HG03097 (cell line): ENCODE measurements around the gene CDC27.
A peak's percentile ranks its signal among the peaks of the same experiment; 100 is the strongest.
"Not testable (repeated sequence)": the region's sequence is repeated elsewhere in the genome, so short reads cannot be mapped to it uniquely, and the experiment has no call there.

Experiments
- ATAC-seq: cut with Tn5 transposase; IDR thresholded peaks from one replicate; pipeline ENCODE4 v1.9.1; 2021; ENCODE audit not compliant: unreplicated experiment, low FRiP score

The CDC27 gene

GRCh38 chr17:47162013-47162622 lies 27.0 kb downstream of the CDC27 start:
- no peak for ATAC-seq

- ATAC-seq: no peak
Observed at GRCh38 chr17:47159315-47159714, 29.8 kb downstream of the CDC27 start.

GRCh38 chr17:47145351-47145750 lies 43.7 kb downstream of the CDC27 start:
- no peak for ATAC-seq

- ATAC-seq: no peak
Observed at GRCh38 chr17:47135235-47135634, 53.9 kb downstream of the CDC27 start.

- ATAC-seq: not testable (repeated sequence)
Observed at GRCh38 chr17:47134354-47134753, 54.7 kb downstream of the CDC27 start.

GRCh38 chr17:47131761-47132160 lies 57.3 kb downstream of the CDC27 start:
- ATAC-seq: no peak

GRCh38 chr17:47126835-47127234 lies 62.3 kb downstream of the CDC27 start:
- not testable (repeated sequence) for ATAC-seq

- ATAC-seq: not testable (repeated sequence)
Observed at GRCh38 chr17:47123262-47123661, 65.8 kb downstream of the CDC27 start.

- ATAC-seq: no peak
Observed at GRCh38 chr17:47120521-47121095, 68.5 kb downstream of the CDC27 start.

GRCh38 chr17:47119746-47120520 lies 69.2 kb downstream of the CDC27 start:
- no peak for ATAC-seq

- no peak for ATAC-seq
Observed at GRCh38 chr17:47117386-47117785, 71.7 kb downstream of the CDC27 start.

- no peak for ATAC-seq
Observed at GRCh38 chr17:47106130-47106529, 83.0 kb downstream of the CDC27 start.

- not testable (repeated sequence) for ATAC-seq
Observed at GRCh38 chr17:47105246-47105645, 83.8 kb downstream of the CDC27 start.

- ATAC-seq: no peak
Observed at GRCh38 chr17:47102914-47103313, 86.2 kb downstream of the CDC27 start.

- ATAC-seq: peak; percentile 94
Observed at GRCh38 chr17:47099987-47100711, 88.9 kb downstream of the CDC27 start.

- ATAC-seq: no peak
Observed at GRCh38 chr17:47099451-47099986, 89.6 kb downstream of the CDC27 start.

- ATAC-seq: no peak
Observed at GRCh38 chr17:47096343-47096742, 92.8 kb downstream of the CDC27 start.

- ATAC-seq: no peak
Observed at GRCh38 chr17:47095268-47095667, 93.8 kb downstream of the CDC27 start.

- no peak for ATAC-seq
Observed at GRCh38 chr17:47087093-47087492, 102.0 kb downstream of the CDC27 start.

- no peak for ATAC-seq
Observed at GRCh38 chr17:47085736-47086135, 103.4 kb downstream of the CDC27 start.

- ATAC-seq: no peak
Observed at GRCh38 chr17:47078801-47079200, 110.3 kb downstream of the CDC27 start.
